Uterus (tissue), 4 donors: ENCODE results near the gene WASF2. TPM values are rescaled to one million over a fixed set of nuclear protein-coding genes. Genes with fewer than 3 reads are reported as not detected.
"Not testable (repeated sequence)": the region's sequence is repeated elsewhere in the genome, so short reads cannot be mapped to it uniquely, and the experiment has no call there.

Source experiments
- DNase-seq, 2 donors: peaks; one replicate each; pipeline ENCODE4 v3.0.0-alpha.2; 2019 to 2020
- H3K27ac ChIP-seq, 2 donors: fragments of 200-600 bp; sonication (generic); 1 replicate in 1 of 2; 2 replicates in 1 of 2; pipeline ENCODE4 v1.5.1; 2016 to 2018
- H3K27me3 ChIP-seq, 2 donors: fragments of 200-600 bp; sonication (generic); one replicate each; pipeline ENCODE4 v1.5.1; 2018 to 2019; ENCODE audit warnings: control low read depth in 1 of 2
- H3K36me3 ChIP-seq, 2 donors: fragments of 200-600 bp; sonication (generic); one replicate each; pipeline ENCODE4 v1.5.1; 2019; ENCODE audit warnings: control low read depth in 1 of 2
- H3K4me1 ChIP-seq, 2 donors: fragments of 200-600 bp; sonication (generic); one replicate each; pipeline ENCODE4 v1.5.1; 2018 to 2019; ENCODE audit warnings: control low read depth in 1 of 2
- H3K4me3 ChIP-seq, 2 donors: fragments of 200-600 bp; sonication (generic); 1 replicate in 1 of 2; 2 replicates in 1 of 2; pipeline ENCODE4 v1.5.1; 2018 to 2019; ENCODE audit warnings: mild to moderate bottlenecking in 1 of 2
- H3K9me3 ChIP-seq, 2 donors: fragments of 200-600 bp; sonication (generic); one replicate each; pipeline ENCODE4 v1.5.1; 2019; ENCODE audit warnings: control low read depth in 1 of 2
- POLR2A ChIP-seq, 2 donors: fragments of 450-650 bp; IDR thresholded peaks; one replicate each; pipeline ENCODE4 v1.6.1; 2016; ENCODE audit warnings: antibody characterized with exemption in 2 of 2, mild to moderate bottlenecking in 1 of 2, moderate library complexity in 1 of 2
- intact Hi-C: fragments of 100-400 bp; cut with DNase I; formaldehyde crosslinking; loops from one replicate; pipeline ENCODE4 v1.15.1; 2023; ENCODE audit warnings: low total_unique reads
- total RNA-seq, 4 donors: library from RNA; depleted of rRNA in 3 of 4; stranded (reverse); fragments of >200 nt in 3 of 4; gene quantifications; one replicate each; pipeline versions ENCODE4 v1.1.0 to v1.2.4, GENCODE V29; 2014 to 2023
- TF ChIP-seq, protein P1 (sequence below), 4 experiments: fragments of 200-600 bp in 2 of 4; fragments of 450-650 bp in 2 of 4; sonication (generic) in 2 of 4; IDR thresholded peaks; one replicate each; pipeline ENCODE4 v1.5.1; 2016 to 2019; ENCODE audit warnings: antibody characterized with exemption in 4 of 4, mild to moderate bottlenecking in 2 of 4, moderate library complexity in 1 of 4
- donor health status: DM: yes; HTN: yes; CAD: no.

Gene WASF2, protein sequence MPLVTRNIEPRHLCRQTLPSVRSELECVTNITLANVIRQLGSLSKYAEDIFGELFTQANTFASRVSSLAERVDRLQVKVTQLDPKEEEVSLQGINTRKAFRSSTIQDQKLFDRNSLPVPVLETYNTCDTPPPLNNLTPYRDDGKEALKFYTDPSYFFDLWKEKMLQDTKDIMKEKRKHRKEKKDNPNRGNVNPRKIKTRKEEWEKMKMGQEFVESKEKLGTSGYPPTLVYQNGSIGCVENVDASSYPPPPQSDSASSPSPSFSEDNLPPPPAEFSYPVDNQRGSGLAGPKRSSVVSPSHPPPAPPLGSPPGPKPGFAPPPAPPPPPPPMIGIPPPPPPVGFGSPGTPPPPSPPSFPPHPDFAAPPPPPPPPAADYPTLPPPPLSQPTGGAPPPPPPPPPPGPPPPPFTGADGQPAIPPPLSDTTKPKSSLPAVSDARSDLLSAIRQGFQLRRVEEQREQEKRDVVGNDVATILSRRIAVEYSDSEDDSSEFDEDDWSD
- 100 to 1,000 TPM in 1 of 4 donors, 10 to 100 TPM in 3; 27.2 to 178 (median 41.1) TPM for total RNA-seq

DNA sequence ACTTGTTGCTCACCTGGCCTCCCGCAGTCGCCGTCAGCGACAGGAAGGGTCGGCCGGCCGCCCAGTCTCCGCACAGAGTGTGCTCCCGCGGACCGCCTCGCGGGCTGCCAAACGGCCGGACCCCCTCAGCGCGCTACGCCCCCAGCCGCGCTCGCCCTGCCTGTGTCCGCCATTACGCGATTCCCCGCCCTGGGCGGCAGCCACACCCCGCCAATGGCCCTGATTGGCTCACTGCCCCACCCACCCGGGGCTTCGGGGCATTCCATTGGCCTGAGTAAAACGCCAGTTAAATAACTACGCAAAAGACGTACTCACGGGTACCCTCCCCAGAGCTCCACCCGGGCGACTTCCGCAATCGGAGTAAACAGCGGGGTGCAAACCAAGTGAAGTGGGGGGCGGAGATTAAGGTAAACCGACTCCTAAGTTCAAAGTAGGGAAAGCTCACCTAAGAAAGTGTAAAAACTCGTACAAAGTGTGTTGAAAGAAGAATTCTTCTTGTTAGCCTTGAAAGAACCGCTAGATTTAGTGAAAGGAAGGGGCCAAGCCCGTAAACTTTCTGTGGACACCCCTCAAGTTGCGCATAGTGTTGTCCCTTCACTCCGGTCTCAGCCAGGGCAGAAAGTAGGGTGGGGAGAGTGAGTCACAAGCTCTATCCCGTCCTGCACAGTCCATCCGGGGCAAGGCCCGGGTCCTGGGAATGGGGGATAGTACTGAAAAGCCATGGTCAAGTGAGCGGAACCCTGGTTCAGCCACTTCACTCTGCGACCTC, at the start of gene WASF2:
Gene WASF2, minus strand, starts transcription at position 195 of the 769 bp plus-strand sequence. CDS start 61,277 bp downstream, outside the sequence.
- TF ChIP-seq, protein P1, sequence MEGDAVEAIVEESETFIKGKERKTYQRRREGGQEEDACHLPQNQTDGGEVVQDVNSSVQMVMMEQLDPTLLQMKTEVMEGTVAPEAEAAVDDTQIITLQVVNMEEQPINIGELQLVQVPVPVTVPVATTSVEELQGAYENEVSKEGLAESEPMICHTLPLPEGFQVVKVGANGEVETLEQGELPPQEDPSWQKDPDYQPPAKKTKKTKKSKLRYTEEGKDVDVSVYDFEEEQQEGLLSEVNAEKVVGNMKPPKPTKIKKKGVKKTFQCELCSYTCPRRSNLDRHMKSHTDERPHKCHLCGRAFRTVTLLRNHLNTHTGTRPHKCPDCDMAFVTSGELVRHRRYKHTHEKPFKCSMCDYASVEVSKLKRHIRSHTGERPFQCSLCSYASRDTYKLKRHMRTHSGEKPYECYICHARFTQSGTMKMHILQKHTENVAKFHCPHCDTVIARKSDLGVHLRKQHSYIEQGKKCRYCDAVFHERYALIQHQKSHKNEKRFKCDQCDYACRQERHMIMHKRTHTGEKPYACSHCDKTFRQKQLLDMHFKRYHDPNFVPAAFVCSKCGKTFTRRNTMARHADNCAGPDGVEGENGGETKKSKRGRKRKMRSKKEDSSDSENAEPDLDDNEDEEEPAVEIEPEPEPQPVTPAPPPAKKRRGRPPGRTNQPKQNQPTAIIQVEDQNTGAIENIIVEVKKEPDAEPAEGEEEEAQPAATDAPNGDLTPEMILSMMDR (IDR thresholded peaks at IDR 0.05) = peak in 2 of 4 experiments; percentile 9 to 19
- TF ChIP-seq POLR2A (IDR thresholded peaks at IDR 0.05) = peak; percentile 97
- Histone ChIP-seq H3K27ac (peak within 1 kb of the TSS; percentile 97 to 98), H3K27me3 (no peaks in the 10 kb centered on the region), H3K4me1 (peaks cover 9 to 16% of the 10 kb centered on the region in 2 donors), H3K9me3 (no peaks in the 10 kb centered on the region), H3K4me3 (peak within 1 kb of the TSS; percentile 76 to 93), H3K36me3 (no peaks in the 10 kb centered on the region)
- DNase-seq = peak; percentile 97
- intact Hi-C loops = no loop called here

GRCh38 chr1:27538793-27539192, 48.8 kb upstream of the WASF2 start:
- no peak for TF ChIP-seq POLR2A (IDR thresholded peaks at IDR 0.05)
- TF ChIP-seq, protein P1 (IDR thresholded peaks at IDR 0.05) = no peak
- Histone ChIP-seq H3K4me3 (no peak overlapping the region), H3K4me1 (peaks cover 19 to 37% of the 10 kb centered on the region in 2 donors), H3K27ac (peak overlapping the region; percentile 81 to 98), H3K9me3 (no peaks in the 10 kb centered on the region), H3K36me3 (no peaks in the 10 kb centered on the region), H3K27me3 (no peaks in the 10 kb centered on the region)
- no peak for DNase-seq
- intact Hi-C loops = no loop called here

DNA sequence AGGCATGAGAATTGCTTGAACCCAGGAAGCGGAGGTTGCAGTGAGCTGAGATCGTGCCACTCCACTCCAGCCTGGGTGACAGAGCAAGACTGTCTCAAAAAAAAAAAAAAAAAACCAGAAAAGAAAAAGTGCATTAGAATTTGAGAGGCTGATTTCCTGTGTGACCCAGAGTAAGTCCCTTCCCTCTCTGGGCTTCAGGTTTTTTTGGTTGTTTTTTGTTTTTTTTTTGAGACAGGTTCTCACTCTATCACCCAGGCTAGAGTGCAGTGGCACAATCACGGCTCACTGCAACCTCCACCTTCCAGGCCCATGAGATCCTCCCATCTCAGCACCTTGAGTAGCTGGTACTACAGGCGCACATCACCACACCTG, 48.3 kb upstream of the WASF2 start:
- H3K27me3 ChIP-seq, intact Hi-C loops: not testable (repeated sequence)
- peak overlapping the region; percentile 81 to 98 for H3K27ac ChIP-seq

GRCh38 chr1:27536767-27537166, 46.8 kb upstream of the WASF2 start:
- intact Hi-C loops = no loop called here
- no peak for TF ChIP-seq POLR2A (IDR thresholded peaks at IDR 0.05)
- TF ChIP-seq, protein P1 (IDR thresholded peaks at IDR 0.05) = no peak
- no peaks in the 10 kb centered on the region for H3K9me3 ChIP-seq
- no peak overlapping the region for H3K4me3 ChIP-seq
- H3K4me1 ChIP-seq = peaks cover 15 to 30% of the 10 kb centered on the region in 2 donors
- no peaks in the 10 kb centered on the region for H3K27me3 ChIP-seq
- H3K27ac ChIP-seq = peak overlapping the region; percentile 81 to 98
- H3K36me3 ChIP-seq = no peaks in the 10 kb centered on the region
- DNase-seq = peak; percentile 80 to 83

More for the DNA sequence above, 48.3 kb upstream of the WASF2 start:
- H3K4me3 ChIP-seq, H3K36me3 ChIP-seq, H3K9me3 ChIP-seq, DNase-seq: not testable (repeated sequence)
- H3K4me1 ChIP-seq = peaks cover 18 to 37% of the 10 kb centered on the region in 2 donors

GRCh38 chr1:27536010-27536757, 46.2 kb upstream of the WASF2 start:
- DNase-seq = no peak
- Histone ChIP-seq H3K36me3 (no peaks in the 10 kb centered on the region), H3K27ac (peak overlapping the region; percentile 81 to 98), H3K4me1 (peaks cover 15 to 30% of the 10 kb centered on the region in 2 donors), H3K27me3 (no peaks in the 10 kb centered on the region), H3K9me3 (no peaks in the 10 kb centered on the region), H3K4me3 (no peak overlapping the region)
- intact Hi-C loops = no loop called here
- TF ChIP-seq POLR2A (IDR thresholded peaks at IDR 0.05) = no peak
- TF ChIP-seq, protein P1 (IDR thresholded peaks at IDR 0.05) = peak in 1 of 4 experiments; percentile 12
